Inflammatory macrophage treated with lipopolysaccharide for 4 hours (primary cell): ENCODE results near the gene A2M.

Source experiments
- DNase-seq: peaks from one replicate; pipeline ENCODE4 v3.0.0-alpha.2; 2020

Gene A2M

DNA sequence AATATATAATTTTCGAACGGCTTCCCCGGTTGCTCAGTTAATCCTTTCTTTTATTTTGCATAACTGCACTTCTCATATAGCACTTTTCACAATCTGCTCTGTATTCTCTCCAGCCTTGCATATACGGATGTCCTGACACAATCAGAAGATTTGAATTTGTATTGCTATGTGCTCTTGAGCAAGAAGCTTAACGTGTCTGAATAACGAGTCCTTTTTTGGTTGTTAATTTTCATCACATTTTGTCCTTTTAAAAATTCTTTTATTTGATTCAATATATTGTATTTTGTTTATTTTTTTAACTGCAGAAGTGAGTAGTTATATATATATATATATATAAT is 17.6 kb downstream of the A2M start:
- no peak for DNase-seq

- DNase-seq, result peak; percentile 88
Measured at GRCh38 chr12:9096563-9097176, 19.0 kb downstream of the A2M start.

GRCh38 chr12:9095322-9095721 is 20.4 kb downstream of the A2M start:
- DNase-seq, result no peak

GRCh38 chr12:9094512-9095206 is 21.1 kb downstream of the A2M start:
- no peak for DNase-seq

DNA sequence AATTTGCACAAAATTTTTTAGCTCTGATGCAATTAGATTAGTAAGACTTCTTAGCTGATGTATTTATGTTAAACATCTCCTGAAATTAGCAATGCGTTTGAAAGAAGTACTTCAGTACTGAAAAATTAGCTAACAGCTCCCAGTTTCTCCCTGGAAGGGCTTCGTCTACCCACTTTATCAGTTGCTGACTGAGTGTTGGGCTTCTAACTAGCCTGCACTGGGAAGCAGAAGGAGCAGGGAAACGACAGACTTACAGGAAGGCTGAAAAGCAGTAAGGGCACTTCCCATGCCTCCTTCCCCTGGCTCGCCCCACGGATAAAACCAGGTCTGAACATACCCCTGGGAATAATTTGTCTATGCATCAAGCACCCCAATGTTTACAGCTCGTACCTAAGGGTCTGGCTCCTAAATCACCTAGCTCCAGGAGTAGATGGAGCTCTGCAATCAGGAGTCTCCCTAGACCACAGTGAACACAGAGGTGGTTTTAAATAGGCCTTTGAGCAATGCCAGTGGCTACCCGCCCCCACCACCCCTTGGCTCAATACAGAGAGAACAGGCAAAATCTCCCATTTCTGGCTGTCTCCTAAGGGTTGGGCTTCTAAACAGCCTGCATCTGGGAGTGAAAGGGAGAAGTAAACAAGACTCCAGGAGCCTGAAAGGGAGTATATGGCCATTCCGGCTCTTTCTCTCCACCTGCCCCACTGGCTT is 23.7 kb downstream of the A2M start:
- no peak for DNase-seq

DNA sequence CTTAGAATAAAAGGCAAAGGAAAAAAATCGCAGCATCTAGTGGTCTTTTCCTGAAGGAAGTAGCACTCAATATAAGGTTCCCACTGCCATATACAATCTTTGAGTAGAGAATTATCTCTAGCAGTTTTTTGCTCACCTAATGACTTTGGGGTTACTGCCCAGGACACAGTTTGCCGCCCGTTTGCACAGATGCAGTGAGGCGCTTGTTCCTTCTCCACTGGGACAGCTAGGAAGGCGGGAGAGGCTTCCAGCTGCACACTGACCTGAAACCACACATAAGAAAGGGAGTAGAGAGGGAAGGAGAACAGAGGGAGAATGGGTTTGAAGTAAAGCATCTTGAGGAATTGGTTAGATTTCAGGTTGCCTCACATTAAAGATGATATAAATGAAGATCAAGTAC is 25.5 kb downstream of the A2M start:
- no peak for DNase-seq

DNA sequence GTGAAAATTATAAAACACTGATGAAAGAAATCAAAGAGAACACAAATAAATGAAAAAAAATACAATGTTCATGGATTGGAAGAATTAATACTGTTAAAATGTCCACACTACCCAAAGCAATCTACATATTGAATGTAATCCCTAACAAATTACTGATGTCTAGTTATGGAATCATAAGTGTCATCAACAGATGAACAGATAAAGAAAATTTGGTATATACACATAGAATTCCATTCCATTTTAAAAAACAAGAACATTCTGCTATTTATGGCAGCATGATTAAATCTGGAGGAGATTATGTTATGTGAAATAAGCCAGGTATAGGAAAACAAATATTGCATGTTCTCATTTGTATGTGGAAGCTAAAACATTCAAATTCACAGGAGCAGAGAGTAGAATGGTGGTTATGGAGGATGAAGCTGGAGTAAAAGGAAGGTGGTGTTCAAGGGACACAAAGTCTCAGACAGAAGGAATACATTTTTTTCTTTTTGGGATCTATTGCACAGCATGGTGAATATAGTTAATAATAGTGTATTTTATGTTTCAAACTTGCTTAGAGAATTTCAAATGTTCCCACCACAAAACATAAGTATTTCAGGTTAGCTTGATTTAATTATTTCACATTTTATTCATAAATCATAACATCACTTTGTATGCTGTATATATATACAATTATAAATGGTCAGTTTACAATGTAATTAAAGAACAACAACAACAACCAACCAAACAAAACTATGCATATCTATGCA is 28.5 kb downstream of the A2M start:
- no peak for DNase-seq

- no peak for DNase-seq
Measured at GRCh38 chr12:9086087-9086486, 29.6 kb downstream of the A2M start.

GRCh38 chr12:9084417-9084816 is 31.3 kb downstream of the A2M start:
- no peak for DNase-seq

DNA sequence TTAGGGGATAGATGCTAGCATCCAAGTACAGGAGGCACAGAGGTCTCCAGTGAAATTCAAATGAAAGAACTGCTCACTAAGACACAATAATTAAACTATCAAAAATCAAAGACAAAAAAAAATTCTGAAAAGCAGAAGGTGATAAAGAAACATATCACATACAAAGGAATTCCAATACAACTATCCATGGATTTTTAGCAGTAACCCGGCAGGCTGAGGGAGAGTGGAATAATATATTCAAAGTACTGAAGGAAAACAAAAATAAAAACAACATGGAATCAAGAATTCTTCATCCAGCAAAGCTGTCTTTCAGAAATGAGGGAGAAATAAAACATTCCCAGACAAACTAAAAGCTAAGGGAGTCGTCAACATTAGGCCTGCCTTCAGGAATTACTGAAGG is 31.9 kb downstream of the A2M start:
- no peak for DNase-seq

DNA sequence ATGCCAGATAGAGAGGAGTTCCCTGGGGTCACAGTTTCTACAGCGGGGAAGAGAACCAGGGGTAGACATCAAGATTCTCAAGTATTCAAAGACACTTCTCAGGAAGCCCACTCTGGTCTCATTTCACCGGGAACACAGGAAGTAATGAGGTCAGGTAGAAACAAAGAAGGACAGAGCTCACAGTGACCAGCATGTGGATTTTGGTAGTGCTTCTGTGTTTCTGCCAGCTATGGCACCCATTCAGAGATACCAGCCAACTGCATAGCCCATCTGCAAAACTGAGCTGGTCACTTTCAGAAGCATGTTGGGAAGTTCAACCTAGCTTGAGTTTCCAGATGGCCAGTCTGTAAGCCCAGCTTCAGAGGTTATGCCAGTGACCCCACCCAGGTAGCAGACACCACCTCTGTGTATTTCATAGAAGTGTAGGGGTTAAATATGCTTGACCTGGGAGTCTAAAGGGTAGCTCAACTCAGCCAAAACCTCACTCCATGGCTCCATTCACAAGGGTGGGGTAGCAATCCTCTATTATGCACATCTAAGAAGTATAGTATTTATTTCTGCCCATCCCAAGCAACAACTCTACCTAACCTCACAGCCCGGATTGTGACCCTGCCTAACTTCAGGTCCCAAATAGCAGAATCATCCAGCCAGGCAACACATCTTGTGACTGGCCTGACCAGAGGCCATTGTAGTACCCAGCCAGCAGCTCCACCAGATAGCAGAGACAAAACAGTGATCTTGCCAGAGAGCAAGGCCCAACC is 33.9 kb downstream of the A2M start:
- no peak for DNase-seq

- peak; percentile 80 for DNase-seq
Measured at GRCh38 chr12:9079883-9080675, 35.6 kb downstream of the A2M start.

GRCh38 chr12:9079082-9079481 is 36.6 kb downstream of the A2M start:
- DNase-seq, result no peak

DNA sequence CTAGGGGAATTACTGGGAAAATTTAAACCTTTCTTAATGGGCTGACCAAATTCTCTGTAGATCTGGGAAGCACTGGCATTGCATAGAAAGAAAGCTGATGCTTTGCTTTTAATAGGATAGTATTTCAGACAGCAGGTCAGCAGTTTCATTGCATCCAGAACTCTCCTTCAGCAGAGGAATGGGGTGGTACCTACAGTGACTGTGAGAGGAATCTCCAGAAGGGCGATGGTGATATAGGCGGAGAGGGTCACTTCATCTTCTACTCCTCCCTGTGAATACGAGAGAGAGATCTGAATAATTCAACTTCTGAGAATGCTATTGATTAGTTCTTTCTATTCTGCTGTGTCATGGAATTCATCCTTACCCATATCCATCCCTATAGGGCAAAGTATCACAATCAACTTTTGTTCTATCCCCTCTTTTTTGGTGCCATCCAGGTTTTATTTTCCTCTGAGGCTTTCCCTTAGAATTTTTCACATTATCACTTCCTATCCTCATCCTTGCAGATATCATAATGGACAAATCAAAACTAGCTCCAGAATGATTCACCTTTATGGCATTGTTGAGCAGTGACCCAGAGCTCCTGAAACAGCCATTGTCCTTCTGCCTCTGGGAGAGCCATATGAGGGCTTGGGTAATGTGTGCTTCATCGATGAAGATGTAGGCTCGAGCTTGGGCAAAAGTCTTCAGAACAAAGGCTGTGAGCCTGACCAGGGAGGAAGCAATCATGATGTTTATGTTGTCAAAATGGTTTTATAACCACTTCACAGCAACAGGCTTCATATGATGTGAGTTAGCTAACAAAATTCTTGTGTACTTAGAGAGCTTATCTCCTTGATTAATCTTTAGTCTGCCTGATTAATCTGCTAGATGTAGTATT is 38.3 kb downstream of the A2M start:
- DNase-seq, result no peak

- no peak for DNase-seq
Measured at GRCh38 chr12:9076733-9077132, 39.0 kb downstream of the A2M start.

DNA sequence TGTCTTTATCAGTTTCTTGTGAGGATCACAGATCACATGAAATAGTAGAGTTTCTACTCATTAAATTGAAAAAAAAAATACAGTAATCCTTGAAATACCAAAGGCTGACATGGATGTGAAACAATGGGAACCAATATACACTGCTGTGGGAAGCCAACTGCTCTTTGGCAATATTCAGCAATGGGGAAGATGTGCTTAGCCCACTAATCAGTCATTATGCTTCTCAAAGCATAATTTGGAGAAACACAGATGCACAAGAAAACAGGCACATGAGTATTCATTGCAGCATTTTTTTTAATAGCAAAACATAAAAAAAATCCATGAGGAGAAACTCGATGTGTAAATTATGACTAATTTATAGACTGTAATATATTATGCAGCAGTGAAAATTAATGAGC is 40.6 kb downstream of the A2M start:
- DNase-seq, result peak; percentile 5

GRCh38 chr12:9074484-9075137 is 41.1 kb downstream of the A2M start:
- DNase-seq, result no peak

DNA sequence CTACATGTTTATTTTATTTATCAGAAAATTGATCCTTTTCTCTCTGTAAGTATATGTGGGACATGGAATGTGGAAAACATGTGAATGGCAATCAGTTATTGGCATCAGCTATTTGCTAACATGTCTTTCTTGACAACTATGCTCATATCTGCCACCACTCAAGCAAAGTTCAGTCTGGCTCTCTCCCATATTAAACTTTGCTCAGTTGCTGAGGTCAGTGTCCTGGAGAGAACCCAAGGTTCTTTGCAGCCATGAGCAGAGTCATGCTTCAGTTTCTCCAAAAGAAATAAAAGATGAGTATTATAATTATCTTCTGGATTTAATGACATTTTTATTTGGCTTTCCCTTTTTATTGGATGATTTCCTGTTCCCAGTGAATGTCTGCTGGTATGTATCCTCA is 42.6 kb downstream of the A2M start:
- DNase-seq, result no peak

- DNase-seq, result no peak
Measured at GRCh38 chr12:9072481-9073038, 43.2 kb downstream of the A2M start.

- no peak for DNase-seq
Measured at GRCh38 chr12:9071969-9072368, 43.8 kb downstream of the A2M start.
